ENCODE measurements around the gene WDR70.

- no peak for TF ChIP-seq REST (IDR thresholded peaks at IDR 0.05)
- no peak for TF ChIP-seq CTCF (IDR thresholded peaks at IDR 0.05; ENCODE audit: low read depth, low read length, missing input control)
- no peak for TF ChIP-seq RAD21 (IDR thresholded peaks at IDR 0.05)
- no peak for TF ChIP-seq RXRA (IDR thresholded peaks at IDR 0.05)
- TF ChIP-seq EGR1 (IDR thresholded peaks at IDR 0.05; ENCODE audit: low read depth in 2 of 2) = no peak
- TF ChIP-seq JUND (IDR thresholded peaks at IDR 0.05) = no peak
- TF ChIP-seq ZBTB33 (IDR thresholded peaks at IDR 0.05) = no peak
- TF ChIP-seq FOXA1 (IDR thresholded peaks at IDR 0.05) = no peak
- no peak for TF ChIP-seq YY1 (IDR thresholded peaks at IDR 0.05)
- no peak for TF ChIP-seq TAF1 (conservative IDR thresholded peaks at IDR 0.05)
- no peak for TF ChIP-seq SP1 (IDR thresholded peaks at IDR 0.05)
- no peak for TF ChIP-seq MAX (IDR thresholded peaks at IDR 0.05)
Measured at GRCh38 chr5:37448941-37449340, 69.8 kb downstream of the WDR70 start.

Measured in liver (tissue), 3 donors.